HG03354 (cell line): ENCODE data around the gene ERAL1.
A peak's percentile ranks its signal among the peaks of the same experiment; 100 is the strongest.
"Not testable (repeated sequence)": the region's sequence is repeated elsewhere in the genome, so short reads cannot be mapped to it uniquely, and the experiment has no call there.

Experiments
- ATAC-seq: cut with Tn5 transposase; IDR thresholded peaks from one replicate; pipeline ENCODE4 v1.9.1; 2021; ENCODE audit warnings: mild to moderate bottlenecking; ENCODE audit not compliant: unreplicated experiment, poor library complexity, severe bottlenecking

The ERAL1 gene

DNA sequence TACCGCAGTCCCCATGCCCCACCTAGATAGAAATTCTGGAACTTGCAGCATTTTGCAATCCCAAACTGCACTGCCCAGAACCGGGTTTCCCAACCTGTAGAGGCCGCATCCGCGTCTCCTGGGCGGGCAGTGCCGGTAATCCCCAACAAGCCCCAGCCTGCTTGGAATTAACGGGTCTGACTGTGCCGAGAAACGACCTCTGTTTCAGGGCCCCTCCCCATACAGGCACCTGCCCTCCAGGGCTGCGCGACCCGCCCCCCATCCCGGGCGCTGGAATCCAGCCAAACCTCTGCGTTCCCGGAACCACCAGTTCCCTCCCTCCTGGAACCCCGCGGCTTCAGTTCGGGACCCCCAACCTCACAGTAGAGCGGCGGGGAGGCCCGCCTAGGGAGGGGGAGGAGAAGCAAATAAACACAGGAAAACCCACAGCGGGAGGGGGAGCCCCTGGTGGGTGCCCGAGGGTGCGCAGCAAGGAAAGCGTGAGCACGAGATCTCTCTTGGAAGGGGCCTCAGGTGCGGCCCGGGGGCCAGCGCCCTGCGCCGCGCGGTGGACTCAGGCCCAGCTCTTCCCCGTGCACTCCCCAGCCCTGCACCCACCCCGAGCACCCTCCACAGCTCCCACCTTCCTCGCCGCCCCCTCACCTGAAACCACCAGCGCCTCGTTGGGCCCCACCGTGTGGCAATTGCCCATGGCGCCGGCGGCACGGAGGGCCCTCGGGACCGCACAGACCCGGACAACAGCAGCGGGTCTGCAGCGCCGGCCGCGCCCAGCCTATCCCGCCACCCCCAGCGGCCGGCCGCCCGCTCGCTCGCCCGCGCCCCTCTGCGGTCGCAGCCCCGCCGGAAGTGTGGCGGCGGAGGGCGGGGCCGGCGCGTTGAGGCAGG, 42.3 kb downstream of the ERAL1 start, which contains the start of gene FLOT2:
FLOT2 (minus strand) TSS at position 850 of the 885 bp plus-strand sequence; CDS start at position 691, 159 bp downstream.
- ATAC-seq: no peak

DNA sequence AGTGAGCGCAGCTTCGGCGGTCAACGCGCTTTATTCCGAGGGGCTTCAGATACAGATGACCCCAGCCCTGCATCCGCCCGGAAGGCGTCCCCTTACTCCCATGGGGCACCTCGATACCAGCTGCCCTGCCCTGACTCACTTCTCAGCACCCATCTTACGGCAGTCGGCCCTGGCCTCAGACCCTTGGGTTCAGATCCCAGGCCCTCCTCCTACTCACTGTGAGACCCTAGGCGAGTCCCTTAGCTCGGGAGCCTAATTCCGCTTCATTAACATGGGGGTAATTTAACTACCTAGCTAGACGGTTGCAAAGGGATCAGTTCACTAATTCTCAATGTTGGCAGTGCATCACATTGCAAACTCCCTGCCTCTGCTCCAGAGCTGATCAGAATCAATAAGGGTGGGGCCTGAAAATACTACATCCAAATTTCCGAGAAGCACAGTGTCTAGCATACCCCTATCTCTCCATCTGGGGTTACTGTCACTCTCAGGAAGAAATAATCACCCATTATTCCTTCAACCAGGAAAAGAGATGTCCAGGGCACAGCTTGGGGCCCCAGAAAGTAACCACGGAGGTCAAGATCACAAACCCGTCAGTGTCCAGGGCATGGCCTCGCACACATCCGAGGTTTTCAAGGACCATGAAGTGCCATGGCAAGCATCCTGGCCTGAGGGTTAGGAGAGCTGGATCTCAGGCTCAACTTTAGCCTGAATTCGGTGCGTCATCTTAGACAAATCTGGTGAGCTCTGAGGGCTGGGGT, 43.1 kb downstream of the ERAL1 start:
- ATAC-seq: no peak

- no peak for ATAC-seq
Measured at GRCh38 chr17:28898527-28898955, 43.7 kb downstream of the ERAL1 start.

DNA sequence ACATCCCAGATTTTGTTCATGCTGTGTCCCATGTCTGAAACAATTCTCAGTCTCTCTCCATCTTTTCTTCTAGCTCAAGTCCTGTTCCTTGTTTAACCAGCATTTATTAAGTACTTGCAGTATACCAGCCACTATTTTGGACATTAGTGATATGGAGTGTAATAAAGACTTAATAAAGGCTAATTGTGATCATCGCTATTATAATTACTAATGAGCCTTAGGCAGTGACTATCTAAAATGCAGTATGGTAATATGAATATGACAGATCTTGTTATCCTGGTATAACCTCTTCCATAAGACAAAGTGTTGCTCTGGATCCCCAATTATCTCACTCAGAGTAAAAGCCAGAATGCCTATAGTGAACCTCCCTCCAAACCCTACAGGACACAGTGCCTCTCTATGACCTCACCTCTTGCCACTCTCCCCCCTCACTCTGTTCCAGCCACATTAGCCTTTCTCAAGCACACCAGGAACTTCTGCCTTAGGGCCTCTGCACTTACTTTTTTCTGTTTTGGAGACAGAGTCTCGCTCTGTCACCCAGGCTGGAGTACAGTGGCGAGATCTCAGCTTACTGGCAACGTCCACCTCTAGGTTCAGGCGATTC, 44.5 kb downstream of the ERAL1 start:
- no peak for ATAC-seq

- ATAC-seq: no peak
Measured at GRCh38 chr17:28900986-28901726, 46.3 kb downstream of the ERAL1 start.

DNA sequence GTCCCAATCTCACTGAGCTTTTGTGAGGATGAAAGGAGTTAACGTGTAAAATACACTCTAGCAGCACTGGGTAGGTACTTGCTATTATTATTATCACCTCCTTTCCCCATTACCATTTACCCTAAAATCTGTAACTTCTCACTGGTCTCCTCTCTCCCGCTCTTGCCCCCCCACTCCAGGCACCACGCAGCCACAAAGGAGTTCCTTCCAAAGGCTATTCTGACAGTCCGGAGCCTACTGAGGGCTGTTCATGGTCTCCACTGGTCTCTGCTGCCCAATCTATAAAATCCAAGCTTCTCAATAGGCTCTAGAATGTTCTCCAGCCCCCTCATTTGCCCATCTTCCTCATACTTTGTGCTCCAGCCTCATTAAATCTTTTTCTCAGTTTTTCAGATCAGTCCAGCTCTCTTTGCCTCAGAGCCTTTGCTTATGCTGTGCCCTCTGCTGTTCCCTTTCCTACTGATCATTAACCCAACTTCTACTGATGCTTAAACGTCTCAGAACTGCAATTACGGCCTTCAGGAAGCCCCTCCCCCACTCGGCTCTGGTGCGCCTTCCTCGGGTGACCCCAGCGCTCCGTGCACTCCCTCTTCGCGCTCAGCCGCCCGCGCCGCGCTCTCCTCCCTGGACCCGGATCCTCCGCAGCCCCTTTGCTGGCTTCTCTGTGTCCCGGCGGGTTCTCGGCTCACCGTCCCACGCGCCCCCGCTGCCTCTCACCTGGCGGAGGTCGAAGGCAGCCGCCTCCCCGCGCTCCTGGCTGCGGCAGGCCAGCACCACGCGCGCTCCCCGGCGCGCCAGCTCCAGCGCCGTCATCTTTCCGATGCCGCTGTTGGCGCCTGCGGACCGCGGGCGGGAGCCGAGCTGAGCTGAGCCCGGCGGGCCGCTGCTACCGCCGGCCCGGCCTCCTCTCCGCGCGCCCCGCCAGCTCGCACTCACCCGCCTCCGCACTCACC, 47.3 kb downstream of the ERAL1 start:
- peak; percentile 46 for ATAC-seq

- peak; percentile 84 for ATAC-seq
Measured at GRCh38 chr17:28902819-28903545, 48.2 kb downstream of the ERAL1 start, which contains the start of gene DHRS13. Gene DHRS13 (minus strand): TSS chr17:28903079. CDS start chr17:28902944, 135 bp downstream.

- not testable (repeated sequence) for ATAC-seq
Measured at GRCh38 chr17:28903546-28903841, 48.7 kb downstream of the ERAL1 start.

DNA sequence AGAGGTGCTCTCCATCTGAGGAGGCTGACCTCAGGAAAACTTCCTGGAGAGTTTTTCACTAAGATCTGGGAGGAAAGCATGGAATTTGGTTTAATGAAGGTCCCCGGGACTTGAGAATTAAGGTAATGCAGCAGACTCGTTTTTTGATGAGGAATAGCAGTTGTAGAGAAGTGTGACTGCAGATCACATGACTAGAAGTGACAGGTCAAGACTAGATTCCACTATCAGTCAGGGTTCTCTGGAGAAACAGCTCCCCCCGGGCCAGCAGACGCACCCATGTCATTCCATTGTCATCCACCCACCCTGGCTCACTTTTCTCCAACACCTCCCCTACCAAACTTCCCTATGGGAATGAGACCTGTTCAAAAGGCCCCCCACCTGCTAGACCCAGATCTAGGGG, 50.0 kb downstream of the ERAL1 start:
- no peak for ATAC-seq

DNA sequence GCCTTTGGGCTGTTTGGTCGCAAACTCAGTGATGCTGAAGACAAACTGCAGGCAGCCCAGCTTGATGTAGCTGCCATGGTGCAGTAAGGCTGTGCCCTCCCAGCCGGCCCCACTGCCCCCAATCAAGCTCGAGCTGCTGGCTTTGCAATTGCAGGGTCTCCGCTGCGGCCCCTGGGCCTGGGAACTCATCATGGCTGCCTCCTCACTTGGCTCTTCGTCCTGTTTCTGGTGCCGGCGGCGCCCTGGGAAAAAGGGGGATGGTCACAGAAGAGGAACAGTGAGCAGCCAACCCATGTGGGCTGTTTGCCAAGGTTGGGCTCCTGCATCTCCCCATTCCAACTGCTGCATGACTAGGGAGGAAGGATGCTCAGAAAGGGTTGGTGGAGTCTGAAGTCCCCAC, 51.5 kb downstream of the ERAL1 start:
- no peak for ATAC-seq

- ATAC-seq: no peak
Measured at GRCh38 chr17:28906706-28907438, 52.1 kb downstream of the ERAL1 start.

DNA sequence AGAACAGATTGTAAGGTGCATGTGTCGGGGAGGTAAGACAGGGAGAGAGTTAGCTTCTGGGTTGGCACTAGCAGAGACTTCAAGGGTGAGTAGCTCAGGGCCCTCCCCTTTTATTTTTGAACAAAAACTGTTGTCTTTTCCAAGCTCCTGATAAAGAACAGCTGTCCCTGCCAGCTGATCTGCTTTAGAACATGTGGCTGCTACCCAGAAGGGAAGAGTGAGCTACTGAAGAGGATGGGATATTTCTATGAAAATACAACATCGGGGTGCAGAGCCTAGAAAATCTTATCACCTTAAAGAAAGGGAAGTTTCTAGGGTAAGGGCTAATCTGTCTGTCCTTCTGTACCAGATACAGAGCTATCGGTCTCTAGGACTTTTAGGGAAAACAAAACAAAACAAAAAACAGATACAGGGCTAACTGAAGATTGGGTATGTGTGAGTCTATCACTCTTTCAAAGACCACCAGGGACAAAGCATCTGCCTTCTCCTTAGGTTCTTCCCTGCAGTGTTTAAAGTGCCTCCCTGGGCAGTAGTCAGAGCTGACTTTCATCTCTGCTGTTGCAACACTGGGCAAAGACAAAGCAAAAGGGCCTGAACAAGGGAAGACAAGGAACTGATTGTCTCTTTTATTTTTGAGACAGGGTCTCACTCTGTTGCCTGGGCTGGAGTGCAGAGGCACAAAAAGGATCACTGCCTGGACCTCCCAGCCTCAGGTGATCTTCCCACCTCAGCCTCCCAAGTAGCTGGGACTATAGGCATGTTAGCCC, 53.1 kb downstream of the ERAL1 start:
- ATAC-seq: no peak

GRCh38 chr17:28908640-28909167, 53.9 kb downstream of the ERAL1 start:
- ATAC-seq: no peak

DNA sequence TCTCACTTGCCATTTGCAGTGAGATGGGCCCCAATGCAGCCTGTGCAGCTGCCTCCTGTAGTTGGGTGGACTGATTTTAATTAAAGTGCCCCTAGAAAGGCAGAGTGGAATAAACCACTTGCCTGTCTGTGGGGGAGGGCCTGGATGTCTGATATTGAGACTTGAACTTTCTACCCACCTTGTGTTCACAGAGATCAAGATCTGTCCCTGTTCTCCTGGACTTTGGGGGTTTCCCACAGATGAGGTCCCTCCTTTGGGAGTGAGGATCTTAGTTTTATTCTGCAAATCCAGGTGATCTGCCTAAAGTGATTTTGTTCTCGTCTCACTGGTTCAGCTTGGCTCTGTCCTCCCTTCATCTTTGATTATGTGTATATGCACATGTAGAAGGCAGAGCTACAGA, 55.7 kb downstream of the ERAL1 start:
- ATAC-seq: no peak
